SK-N-SH (cell line): ENCODE measurements around the gene CCM2. TPM values are rescaled to one million over a fixed set of nuclear protein-coding genes. Genes with fewer than 3 reads are reported as not detected.

ENCODE experiments used
- CTCF ChIA-PET: fragments of 300-600, 350-600 bp; formaldehyde crosslinking; extraction: SDS; loops from one replicate; lab custom pipeline; 2021; lab: Yijun Ruan, JAX
- POLR2A ChIA-PET: fragments of 350-600 bp; sonication (Branson Sonifier 250); formaldehyde crosslinking; extraction: SDS; loops from one replicate; lab custom pipeline; 2020; ENCODE audit warnings: antibody characterized with exemption, inconsistent platforms; lab: Yijun Ruan, JAX
- DNase-seq: peaks from one replicate; pipeline ENCODE4 v3.0.0; 2012
- H2AFZ ChIP-seq: fragments of 200-600 bp; sonication (generic); 2 replicates; pipeline ENCODE4 v1.8.1; 2016; ENCODE audit warnings: antibody characterized with exemption, mild to moderate bottlenecking, low read depth
- H3F3A ChIP-seq: fragments of 200-600 bp; sonication (generic); replicated peaks from 2 replicates; pipeline ENCODE3; 2016; ENCODE audit warnings: antibody characterized with exemption, mild to moderate bottlenecking; ENCODE audit not compliant: insufficient read depth
- H3K27ac ChIP-seq, 2 experiments: fragments of 200-500 bp in 1 of 2; fragments of 200-600 bp in 1 of 2; sonication (Bioruptor generic) in 1 of 2; sonication (generic), shearing (Covaris generic) in 1 of 2; 2 replicates each; pipeline versions ENCODE4 v1.5.1 to v1.6.1; 2014 to 2016; ENCODE audit warnings: low read depth in 2 of 2, inconsistent platforms in 1 of 2, low read length in 1 of 2, mild to moderate bottlenecking in 1 of 2, mixed read lengths in 1 of 2
- H3K27me3 ChIP-seq: fragments of 200-600 bp; sonication (generic), shearing (Covaris generic); 2 replicates; pipeline ENCODE4 v1.6.1; 2016; ENCODE audit warnings: mixed run types; ENCODE audit not compliant: insufficient read depth
- H3K36me3 ChIP-seq, 2 experiments: fragments of 200-500 bp in 1 of 2; fragments of 200-600 bp in 1 of 2; sonication (Bioruptor generic) in 1 of 2; sonication (generic) in 1 of 2; replicated peaks in 1 of 2; 2 replicates each; pipeline versions ENCODE3 to v1.5.1; 2014 to 2016; ENCODE audit warnings: low read length in 1 of 2, mild to moderate bottlenecking in 1 of 2; ENCODE audit not compliant: insufficient read depth in 2 of 2, control insufficient read depth in 1 of 2
- H3K4me1 ChIP-seq, 2 experiments: fragments of 200-500 bp in 1 of 2; fragments of 200-600 bp in 1 of 2; sonication (Bioruptor generic) in 1 of 2; sonication (generic), shearing (Covaris generic) in 1 of 2; 2 replicates each; pipeline versions ENCODE4 v1.5.1 to v1.6.1; 2014 to 2016; ENCODE audit warnings: low read depth in 1 of 2, low read length in 1 of 2, mixed run types in 1 of 2; ENCODE audit not compliant: insufficient read depth in 2 of 2, control insufficient read depth in 1 of 2
- H3K4me2 ChIP-seq: fragments of 200-600 bp; sonication (generic), shearing (Covaris generic); 2 replicates; pipeline ENCODE4 v1.6.1; 2017; ENCODE audit warnings: mixed run types
- H3K4me3 ChIP-seq, 2 experiments: fragments of 200-500 bp in 1 of 2; fragments of 200-600 bp in 1 of 2; sonication (Bioruptor generic) in 1 of 2; sonication (generic), shearing (Covaris generic) in 1 of 2; 2 replicates each; pipeline versions ENCODE4 v1.5.1 to v1.8.1; 2014 to 2016; ENCODE audit warnings: low read depth in 2 of 2, inconsistent platforms in 1 of 2, low read length in 1 of 2, mild to moderate bottlenecking in 1 of 2, mixed read lengths in 1 of 2, moderate library complexity in 1 of 2
- H3K79me2 ChIP-seq: fragments of 200-600 bp; sonication (generic); 2 replicates; pipeline ENCODE4 v1.8.1; 2017; ENCODE audit warnings: mild to moderate bottlenecking; ENCODE audit not compliant: insufficient read depth
- H3K9ac ChIP-seq: fragments of 200-600 bp; sonication (generic); 2 replicates; pipeline ENCODE4 v1.6.1; 2017; ENCODE audit warnings: mixed run types
- H3K9me2 ChIP-seq: fragments of 200-600 bp; sonication (generic); 2 replicates; pipeline ENCODE4 v1.6.1; 2017; ENCODE audit warnings: mixed run types
- H3K9me3 ChIP-seq: fragments of 200-600 bp; sonication (generic); 2 replicates; pipeline ENCODE4 v1.6.1; 2017; ENCODE audit warnings: mixed run types, mild to moderate bottlenecking, moderate library complexity
- H4K20me1 ChIP-seq: fragments of 200-600 bp; sonication (generic); 2 replicates; pipeline ENCODE4 v1.6.1; 2017; ENCODE audit warnings: mild to moderate bottlenecking, mixed run types; ENCODE audit not compliant: insufficient read depth
- CHD2 ChIP-seq: fragments of 150-350 bp; IDR thresholded peaks from 2 replicates; pipeline ENCODE4 v1.6.1; 2018; ENCODE audit warnings: low read length; ENCODE audit not compliant: partially characterized antibody
- ELF1 ChIP-seq: IDR thresholded peaks from 2 replicates; pipeline ENCODE4 v1.4.0; 2012
- EP300 ChIP-seq, 2 experiments: IDR thresholded peaks; 2 replicates each; pipeline versions ENCODE4 v1.4.0 to v1.6.1; 2012; ENCODE audit warnings: borderline replicate concordance in 1 of 2, low read depth in 1 of 2, low read length in 1 of 2
- FOXJ3 ChIP-seq: sonication (generic); formaldehyde crosslinking; IDR thresholded peaks from 2 replicates; pipeline ENCODE4 v1.5.1; 2020; ENCODE audit warnings: mild to moderate bottlenecking, missing genetic modification reagents
- GABPA ChIP-seq: IDR thresholded peaks from 2 replicates; pipeline ENCODE4 v1.4.0; 2012; ENCODE audit warnings: low read depth, mild to moderate bottlenecking
- GATA2 ChIP-seq: sonication (generic); formaldehyde crosslinking; IDR thresholded peaks from 2 replicates; pipeline ENCODE4 v1.5.0; 2020; ENCODE audit warnings: mild to moderate bottlenecking, missing genetic modification reagents
- JUND ChIP-seq: IDR thresholded peaks from 2 replicates; pipeline ENCODE4 v1.4.0; 2012
- MEF2A ChIP-seq: IDR thresholded peaks from 2 replicates; pipeline ENCODE4 v1.4.0; 2012; ENCODE audit warnings: low read depth, borderline replicate concordance
- MXI1 ChIP-seq: IDR thresholded peaks from 2 replicates; pipeline ENCODE4 v1.6.1; 2012; ENCODE audit warnings: mild to moderate bottlenecking, low read depth, low read length, improper control_type of control experiment
- NFIC ChIP-seq: IDR thresholded peaks from 2 replicates; pipeline ENCODE4 v1.4.0; 2012; ENCODE audit warnings: borderline replicate concordance
- NRF1 ChIP-seq: IDR thresholded peaks from 2 replicates; pipeline ENCODE4 v1.6.1; 2012; ENCODE audit warnings: low read depth, mild to moderate bottlenecking, low read length
- RAD21 ChIP-seq: IDR thresholded peaks from 2 replicates; pipeline ENCODE4 v1.6.1; 2012; ENCODE audit warnings: mild to moderate bottlenecking, low read length
- RCOR1 ChIP-seq: fragments of 150-350 bp; IDR thresholded peaks from 2 replicates; pipeline ENCODE4 v1.6.1; 2017; ENCODE audit warnings: antibody characterized with exemption, low read length
- RFX5 ChIP-seq: IDR thresholded peaks from 2 replicates; pipeline ENCODE4 v1.6.1; 2012; ENCODE audit warnings: mild to moderate bottlenecking, improper control_type of control experiment, low read length
- RXRA ChIP-seq: IDR thresholded peaks from 2 replicates; pipeline ENCODE4 v1.4.0; 2012; ENCODE audit warnings: low read depth, mild to moderate bottlenecking, borderline replicate concordance
- SIN3A ChIP-seq: IDR thresholded peaks from 2 replicates; pipeline ENCODE4 v1.6.1; 2012; ENCODE audit warnings: low read depth, mild to moderate bottlenecking, low read length, moderate library complexity, borderline replicate concordance
- TEAD4 ChIP-seq: IDR thresholded peaks from 2 replicates; pipeline ENCODE4 v1.4.0; 2012; ENCODE audit warnings: mild to moderate bottlenecking, borderline replicate concordance; ENCODE audit not compliant: insufficient read depth
- WGBS: methylation state at CpG from one replicate; pipeline ENCODE4 v1.1.6; 2017; ENCODE audit warnings: low lambda C conversion rate; 5-methylcytosine and 5-hydroxymethylcytosine counted together
- polyA plus RNA-seq, 3 experiments: library from polyadenylated mRNA; depleted of rRNA; stranded (reverse); fragments of >200 nt; gene quantifications; 2 replicates each; pipeline ENCODE4 v1.2.3, GENCODE V29; 2012
- TF ChIP-seq, protein P1 (sequence below): IDR thresholded peaks from 2 replicates; pipeline ENCODE4 v1.4.0; 2012; ENCODE audit warnings: low read depth
- TF ChIP-seq, protein P2 (sequence below): IDR thresholded peaks from 2 replicates; pipeline ENCODE4; 2012
- TF ChIP-seq, protein P3 (sequence below): IDR thresholded peaks from 2 replicates; pipeline ENCODE4 v1.4.0; 2012; ENCODE audit warnings: low read depth, borderline replicate concordance
- TF ChIP-seq, protein P4 (sequence below): fragments of 150-350 bp; IDR thresholded peaks from 2 replicates; pipeline ENCODE4 v1.6.1; 2017; ENCODE audit warnings: antibody characterized with exemption, low read length, low read depth, borderline replicate concordance

The CCM2 gene
- polyA plus RNA-seq, 1 of the 3 experiments (the other 2 are of a cell fraction): 83.2 TPM

DNA sequence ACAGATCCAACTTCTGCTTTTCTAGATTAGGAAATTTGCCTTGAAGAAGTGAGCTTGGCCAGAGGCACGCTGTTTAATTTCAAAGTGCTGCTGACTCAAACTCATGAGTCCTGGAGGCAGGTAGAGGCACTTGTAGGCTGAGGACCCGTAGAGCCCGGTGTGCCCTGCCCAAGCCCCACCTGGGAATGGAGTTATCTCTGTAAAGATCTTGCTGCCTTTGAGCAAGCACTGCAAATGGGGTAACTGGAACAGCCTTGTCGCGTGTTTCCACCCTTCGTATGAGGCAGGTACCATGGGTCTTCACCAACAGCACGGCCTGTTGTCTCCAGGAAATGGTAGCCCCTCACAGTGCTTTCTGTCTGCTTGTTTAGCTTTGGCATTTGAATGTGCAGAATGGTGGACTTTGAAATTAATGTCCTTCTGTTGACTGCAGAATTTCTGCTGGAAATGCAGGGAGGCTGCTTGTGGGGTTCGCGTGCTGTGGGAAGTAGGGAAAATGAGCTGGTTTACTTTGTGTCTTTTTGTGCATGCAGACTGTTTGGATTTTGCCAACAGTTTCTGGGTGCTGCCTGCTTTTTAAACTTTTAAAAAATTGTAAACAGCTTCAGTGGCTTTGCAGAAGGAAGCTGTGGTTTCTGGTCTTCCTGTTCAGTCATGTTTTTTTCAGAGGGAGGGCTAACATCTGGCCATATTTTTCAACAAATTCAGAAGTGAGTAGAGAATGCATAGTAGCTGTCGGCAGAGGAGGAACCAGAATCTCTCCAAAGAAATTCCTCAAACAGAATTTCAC, 27.2 kb downstream of the CCM2 start:
- Histone ChIP-seq H4K20me1 (peaks cover 27% of the 10 kb centered on the region), H3K9ac (no peak overlapping the region), H3K4me3 (no peak overlapping the region), H3F3A (no peaks in the 10 kb centered on the region), H3K27me3 (no peaks in the 10 kb centered on the region), H3K79me2 (peaks cover 100% of the 10 kb centered on the region), H2AFZ (no peak overlapping the region), H3K27ac (no peak overlapping the region), H3K36me3 (peaks cover 15 to 22% of the 10 kb centered on the region in 2 experiments), H3K9me2 (no peaks in the 10 kb centered on the region), H3K4me2 (no peak overlapping the region), H3K4me1 (no peaks in the 10 kb centered on the region; a peak in 1 of 4 replicates), H3K9me3 (0 out of 2 replicates have a peak, but pooled peaks cover 7% of the 10 kb centered on the region)
- no peak for DNase-seq
- ChIA-PET CTCF (interaction anchor here (1.2 kb wide), 1 partner anchor 108 kb away, joined by 3 read pairs; no protein-coding TSS in a partner anchor), POLR2A (interaction anchor here (1.1 kb wide), 1 partner anchor 46 kb away, joined by 3 read pairs; no protein-coding TSS in a partner anchor)
- 96% methylated on average over 10 of the region's 10 CpGs for WGBS
- TF ChIP-seq SIN3A (no peak), RCOR1 (no peak), CHD2 (no peak), MXI1 (no peak), FOXJ3 (CRISPR knock-in tag) (no peak), MEF2A (no peak), ELF1 (no peak), RFX5 (no peak), RAD21 (no peak)
- TF ChIP-seq, protein P1, sequence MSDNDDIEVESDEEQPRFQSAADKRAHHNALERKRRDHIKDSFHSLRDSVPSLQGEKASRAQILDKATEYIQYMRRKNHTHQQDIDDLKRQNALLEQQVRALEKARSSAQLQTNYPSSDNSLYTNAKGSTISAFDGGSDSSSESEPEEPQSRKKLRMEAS: no peak
- TF ChIP-seq, protein P2, sequence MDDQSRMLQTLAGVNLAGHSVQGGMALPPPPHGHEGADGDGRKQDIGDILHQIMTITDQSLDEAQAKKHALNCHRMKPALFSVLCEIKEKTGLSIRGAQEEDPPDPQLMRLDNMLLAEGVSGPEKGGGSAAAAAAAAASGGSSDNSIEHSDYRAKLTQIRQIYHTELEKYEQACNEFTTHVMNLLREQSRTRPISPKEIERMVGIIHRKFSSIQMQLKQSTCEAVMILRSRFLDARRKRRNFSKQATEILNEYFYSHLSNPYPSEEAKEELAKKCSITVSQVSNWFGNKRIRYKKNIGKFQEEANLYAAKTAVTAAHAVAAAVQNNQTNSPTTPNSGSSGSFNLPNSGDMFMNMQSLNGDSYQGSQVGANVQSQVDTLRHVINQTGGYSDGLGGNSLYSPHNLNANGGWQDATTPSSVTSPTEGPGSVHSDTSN: no peak

DNA sequence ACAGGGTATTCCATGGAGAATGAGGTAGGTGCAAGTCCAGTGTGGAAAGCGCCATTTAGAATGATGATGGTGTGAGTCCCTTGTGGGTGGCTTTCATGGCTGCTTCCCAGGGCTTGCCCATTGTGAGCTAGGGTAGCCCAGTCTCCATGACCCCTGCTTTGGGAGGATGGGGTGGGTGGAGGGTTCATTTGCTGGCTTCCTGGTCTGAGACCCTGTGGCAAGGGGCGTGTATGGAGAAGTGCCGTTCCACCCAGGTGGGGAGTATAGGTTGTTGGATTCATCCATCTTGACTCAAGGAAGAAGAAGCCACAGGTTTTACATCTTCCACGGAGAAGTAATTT, 27.7 kb downstream of the CCM2 start:
- Histone ChIP-seq H3K9me2 (no peaks in the 10 kb centered on the region), H3K4me2 (no peak overlapping the region), H3K4me3 (no peak overlapping the region), H3K27me3 (no peaks in the 10 kb centered on the region), H3K79me2 (peaks cover 100% of the 10 kb centered on the region), H3F3A (no peaks in the 10 kb centered on the region), H3K9ac (no peak overlapping the region), H3K4me1 (no peaks in the 10 kb centered on the region; a peak in 2 of 4 replicates)
- WGBS: 100% methylated on average over 4 of the region's 4 CpGs
- CTCF ChIA-PET: interaction anchor here (1.2 kb wide), 1 partner anchor 108 kb away, joined by 3 read pairs; no protein-coding TSS in a partner anchor
- DNase-seq: no peak
- TF ChIP-seq, protein P3, sequence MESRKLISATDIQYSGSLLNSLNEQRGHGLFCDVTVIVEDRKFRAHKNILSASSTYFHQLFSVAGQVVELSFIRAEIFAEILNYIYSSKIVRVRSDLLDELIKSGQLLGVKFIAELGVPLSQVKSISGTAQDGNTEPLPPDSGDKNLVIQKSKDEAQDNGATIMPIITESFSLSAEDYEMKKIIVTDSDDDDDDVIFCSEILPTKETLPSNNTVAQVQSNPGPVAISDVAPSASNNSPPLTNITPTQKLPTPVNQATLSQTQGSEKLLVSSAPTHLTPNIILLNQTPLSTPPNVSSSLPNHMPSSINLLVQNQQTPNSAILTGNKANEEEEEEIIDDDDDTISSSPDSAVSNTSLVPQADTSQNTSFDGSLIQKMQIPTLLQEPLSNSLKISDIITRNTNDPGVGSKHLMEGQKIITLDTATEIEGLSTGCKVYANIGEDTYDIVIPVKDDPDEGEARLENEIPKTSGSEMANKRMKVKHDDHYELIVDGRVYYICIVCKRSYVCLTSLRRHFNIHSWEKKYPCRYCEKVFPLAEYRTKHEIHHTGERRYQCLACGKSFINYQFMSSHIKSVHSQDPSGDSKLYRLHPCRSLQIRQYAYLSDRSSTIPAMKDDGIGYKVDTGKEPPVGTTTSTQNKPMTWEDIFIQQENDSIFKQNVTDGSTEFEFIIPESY: no peak
- TF ChIP-seq GATA2 (CRISPR knock-in tag) (no peak), ELF1 (no peak), TEAD4 (no peak), RCOR1 (no peak), CHD2 (no peak), RXRA (no peak), NRF1 (no peak), FOXJ3 (CRISPR knock-in tag) (no peak), EP300 (IDR thresholded peaks at IDR 0.05; ENCODE audit: borderline replicate concordance in 1 of 2, low read depth in 1 of 2, low read length in 1 of 2) (no peak), JUND (no peak), NFIC (no peak), MEF2A (no peak), GABPA (no peak), RAD21 (no peak)
- TF ChIP-seq, protein P4, sequence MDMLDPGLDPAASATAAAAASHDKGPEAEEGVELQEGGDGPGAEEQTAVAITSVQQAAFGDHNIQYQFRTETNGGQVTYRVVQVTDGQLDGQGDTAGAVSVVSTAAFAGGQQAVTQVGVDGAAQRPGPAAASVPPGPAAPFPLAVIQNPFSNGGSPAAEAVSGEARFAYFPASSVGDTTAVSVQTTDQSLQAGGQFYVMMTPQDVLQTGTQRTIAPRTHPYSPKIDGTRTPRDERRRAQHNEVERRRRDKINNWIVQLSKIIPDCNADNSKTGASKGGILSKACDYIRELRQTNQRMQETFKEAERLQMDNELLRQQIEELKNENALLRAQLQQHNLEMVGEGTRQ: no peak
- TF ChIP-seq, all 33 proteins: peak for 0
- peaks cover 32% of the 10 kb centered on the region for H4K20me1 ChIP-seq
- H3K9me3 ChIP-seq: 0 out of 2 replicates have a peak, but pooled peaks cover 7% of the 10 kb centered on the region
- POLR2A ChIA-PET: interaction anchor here (1.1 kb wide), 1 partner anchor 45 kb away, joined by 3 read pairs; no protein-coding TSS in a partner anchor
- no peak overlapping the region for H3K27ac ChIP-seq
- H2AFZ ChIP-seq: no peak overlapping the region
- H3K36me3 ChIP-seq: peaks cover 15 to 20% of the 10 kb centered on the region in 2 experiments
